Cortex of kidney (tissue), 1 donor: ENCODE results near the gene DEFB108B.
"Not testable (repeated sequence)": the region's sequence is repeated elsewhere in the genome, so short reads cannot be mapped to it uniquely, and the experiment has no call there.

Source experiments
- DNase-seq: peaks from one replicate; lab custom pipeline; 2025; lab: John Stamatoyannopoulos, UW

The DEFB108B gene

DNA sequence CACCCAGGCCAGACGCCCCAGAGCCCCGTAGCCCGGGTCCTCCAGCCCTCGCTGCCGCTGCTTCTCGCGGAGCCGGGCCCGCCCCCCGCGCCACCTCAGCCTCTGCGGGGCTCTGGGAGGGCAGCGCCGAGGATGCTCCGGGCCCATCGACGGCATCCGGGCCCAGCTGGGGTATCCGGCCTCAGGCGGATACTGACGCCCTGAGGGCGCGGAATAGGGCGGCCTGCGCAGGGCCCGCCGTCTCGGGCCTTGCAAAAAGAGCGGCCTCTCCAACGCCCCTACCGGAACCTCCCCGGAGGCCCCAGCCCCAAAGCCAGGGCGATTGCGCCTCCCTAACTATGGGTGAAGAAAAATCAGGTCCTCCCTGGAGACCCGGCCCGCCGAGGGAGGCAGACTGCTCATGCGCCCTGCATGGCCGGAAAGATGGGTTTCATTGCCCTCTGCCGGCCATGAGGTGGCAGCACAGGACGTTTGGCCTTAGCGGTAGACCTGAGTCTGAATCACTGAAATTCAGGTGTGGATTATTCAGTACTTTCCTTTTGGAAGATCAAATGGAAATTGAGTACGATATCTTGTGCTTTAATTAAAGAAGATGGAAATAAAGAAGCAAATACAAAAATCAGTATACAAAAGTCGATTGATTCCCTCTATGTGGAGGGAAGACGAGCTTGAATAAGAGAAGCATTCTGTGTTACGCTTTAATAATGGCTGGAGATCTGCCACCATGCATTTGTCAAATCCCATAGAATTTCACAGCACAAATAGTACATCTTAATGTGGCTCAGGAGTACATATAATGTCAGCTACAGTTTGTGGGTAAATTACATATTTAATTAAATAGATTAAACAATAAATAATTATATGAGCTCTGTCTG lies 19.3 kb upstream of the DEFB108B start:
- DNase-seq = not testable (repeated sequence)

DNA sequence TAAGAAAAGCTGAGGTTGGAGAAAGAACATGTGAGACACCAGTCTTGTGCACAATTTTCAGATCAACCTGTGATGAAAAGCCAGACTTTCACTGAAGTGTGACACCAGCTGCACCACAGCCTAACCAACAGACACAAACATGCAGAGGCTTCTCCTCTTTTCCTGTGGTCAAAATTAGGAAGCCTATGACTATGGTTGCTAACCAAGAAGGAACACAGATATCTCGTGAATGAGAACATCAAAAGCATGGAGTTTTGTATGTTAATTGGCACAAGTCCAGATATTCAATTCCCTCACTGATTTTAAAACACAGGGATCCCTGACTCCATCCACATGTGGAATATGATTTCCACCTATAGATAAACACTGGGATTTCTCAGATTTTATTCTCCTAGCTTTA lies 11.5 kb upstream of the DEFB108B start:
- not testable (repeated sequence) for DNase-seq

DNA sequence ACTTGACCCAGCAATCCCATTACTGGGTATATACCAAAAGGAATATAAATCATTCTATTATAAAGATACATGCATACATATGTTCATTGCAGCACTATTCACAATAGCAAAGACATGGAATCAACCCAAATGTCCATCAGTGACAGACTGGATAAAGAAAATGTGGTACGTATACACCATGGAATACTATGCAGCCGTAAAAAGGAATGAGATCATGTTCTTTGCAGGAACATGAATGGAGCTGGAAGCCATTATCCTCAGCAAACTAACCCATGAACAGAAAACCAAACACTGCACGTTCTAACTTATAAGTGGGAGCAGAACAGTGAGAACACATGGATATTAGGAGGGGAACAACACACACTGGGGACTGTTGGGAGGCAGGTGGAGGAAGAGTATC lies 3.8 kb upstream of the DEFB108B start:
- DNase-seq = not testable (repeated sequence)

DNA sequence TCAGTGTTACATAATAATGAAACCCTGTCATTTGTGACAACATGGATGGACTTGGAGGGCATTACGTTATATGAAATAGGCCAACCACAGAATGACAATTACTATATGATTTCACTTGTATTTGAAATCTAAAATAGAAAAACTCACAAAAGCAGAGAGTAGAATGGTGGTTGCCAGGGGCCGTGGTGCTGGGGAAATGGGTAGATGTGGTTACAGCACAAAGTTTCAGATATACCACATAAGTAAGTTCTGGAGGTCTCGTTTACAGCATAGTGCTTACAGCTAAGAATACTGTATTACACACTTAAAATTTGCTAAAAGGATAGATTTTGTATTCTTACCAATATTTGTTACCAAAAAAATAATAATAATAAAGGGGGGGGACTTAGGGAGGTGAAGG lies 3.3 kb upstream of the DEFB108B start:
- DNase-seq = not testable (repeated sequence)

DNA sequence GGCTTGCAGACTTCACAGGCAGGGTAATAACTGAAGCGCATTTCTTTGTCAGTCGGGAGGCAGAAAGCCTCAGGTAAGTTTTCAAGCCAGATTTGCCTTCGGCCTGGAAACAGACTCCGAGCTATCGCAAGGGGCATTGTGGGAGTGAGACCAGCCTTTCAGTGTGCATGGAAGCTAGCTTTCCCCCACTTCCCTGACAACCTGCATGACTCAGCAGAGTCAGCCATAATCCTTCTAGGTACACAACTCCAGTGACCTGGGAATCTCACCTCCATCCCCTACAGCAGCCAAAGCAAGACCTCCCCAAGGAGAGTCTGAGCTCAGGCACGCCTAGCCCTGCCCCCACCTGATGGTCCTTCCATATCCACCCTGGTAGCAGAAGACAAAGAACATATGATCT lies 9.7 kb downstream of the DEFB108B start:
- DNase-seq = not testable (repeated sequence)

DNA sequence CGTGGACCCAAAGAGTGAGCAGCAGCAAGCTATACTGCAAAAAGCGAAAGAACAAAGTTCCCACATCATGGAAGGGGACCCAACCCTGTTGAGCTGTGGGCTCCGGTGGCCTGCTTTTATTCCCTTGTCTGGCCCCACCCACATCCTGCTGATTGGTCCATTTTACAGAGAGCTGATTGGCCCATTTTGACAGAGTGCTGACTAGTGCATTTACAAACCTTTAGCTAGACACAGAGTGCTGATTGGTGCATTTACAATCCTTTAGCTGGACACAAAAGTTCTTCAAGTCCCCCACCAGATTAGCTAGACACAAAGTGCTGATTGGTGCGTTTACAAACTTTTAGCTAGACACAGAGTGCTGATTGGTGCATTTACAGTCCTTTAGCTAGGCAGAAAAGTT lies 10.4 kb downstream of the DEFB108B start:
- DNase-seq = not testable (repeated sequence)

DNA sequence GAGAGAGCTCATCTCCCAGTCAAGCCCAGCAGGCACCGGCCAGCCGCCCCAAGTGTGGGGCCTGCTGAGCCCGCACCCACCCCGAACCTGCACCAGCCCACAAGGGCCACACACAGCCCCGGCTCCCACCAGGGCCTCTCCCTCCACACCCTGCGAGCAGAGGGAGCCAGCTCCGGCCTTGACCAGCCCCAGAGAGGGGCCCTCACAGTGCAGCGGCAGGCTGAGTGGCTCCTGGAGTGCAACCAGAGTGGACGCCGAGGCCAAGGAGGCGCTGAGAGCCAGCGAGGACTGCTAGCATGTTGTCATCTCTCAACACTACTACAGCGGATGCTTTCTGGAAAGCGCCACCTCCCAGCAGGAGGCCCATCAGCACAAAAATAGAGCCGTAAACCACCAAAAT lies 10.9 kb downstream of the DEFB108B start:
- DNase-seq = no peak

DNA sequence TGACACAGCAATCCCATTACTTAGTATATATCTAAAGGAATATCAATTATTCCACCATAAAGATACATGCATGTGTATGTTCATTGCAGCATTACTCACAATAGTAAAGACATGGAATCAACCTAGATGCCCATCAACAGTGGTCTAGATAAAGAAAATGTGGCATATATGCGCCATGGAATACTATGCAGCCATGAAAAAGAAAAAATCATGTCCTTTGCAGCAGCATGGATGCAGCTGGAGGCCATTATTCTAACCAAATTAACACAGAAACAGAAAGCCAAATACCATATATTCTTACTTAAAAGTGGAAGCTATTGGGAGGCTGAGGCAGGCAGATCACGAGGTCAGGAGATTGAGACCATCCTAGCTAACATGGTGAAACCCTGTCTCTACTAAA lies 20.9 kb downstream of the DEFB108B start:
- DNase-seq = not testable (repeated sequence)

DNA sequence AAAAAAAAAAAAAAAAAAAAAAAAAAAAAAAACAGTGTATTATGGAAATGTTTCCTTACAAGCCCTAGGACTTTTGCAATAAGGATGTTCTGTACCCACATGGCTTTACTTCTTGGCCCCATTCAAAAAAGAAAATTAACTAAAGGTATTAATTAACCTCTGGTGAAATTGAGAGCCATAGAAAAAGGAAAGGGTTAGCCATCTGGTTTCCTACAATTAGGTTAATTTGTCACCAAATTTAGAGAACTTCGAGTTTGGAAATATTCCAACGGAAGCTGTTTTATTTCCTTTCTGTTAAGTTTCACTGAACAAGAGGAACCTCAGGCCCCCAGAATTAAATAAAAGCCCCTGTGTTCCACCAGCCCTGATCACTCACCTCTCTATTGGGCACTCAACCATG lies 22.9 kb downstream of the DEFB108B start:
- DNase-seq = not testable (repeated sequence)

DNA sequence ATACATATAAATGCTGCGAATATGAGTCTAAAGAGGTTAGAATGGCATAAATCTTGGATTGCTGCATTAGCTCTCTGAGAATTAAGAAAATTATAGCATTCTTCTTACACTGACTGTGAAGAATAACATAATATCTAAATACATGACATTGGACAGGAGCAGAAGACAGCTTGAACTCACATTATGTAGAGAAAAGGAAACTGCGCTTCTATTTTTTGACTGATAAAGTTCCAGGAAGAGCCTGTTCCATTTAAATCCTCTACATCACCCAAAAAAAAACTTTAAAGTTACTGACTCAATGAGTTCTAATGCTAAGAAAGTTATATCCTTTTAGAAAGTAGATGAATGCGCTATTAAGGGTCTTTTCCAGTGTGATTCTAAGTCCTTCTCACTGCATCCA lies 27.8 kb downstream of the DEFB108B start:
- DNase-seq = not testable (repeated sequence)

DNA sequence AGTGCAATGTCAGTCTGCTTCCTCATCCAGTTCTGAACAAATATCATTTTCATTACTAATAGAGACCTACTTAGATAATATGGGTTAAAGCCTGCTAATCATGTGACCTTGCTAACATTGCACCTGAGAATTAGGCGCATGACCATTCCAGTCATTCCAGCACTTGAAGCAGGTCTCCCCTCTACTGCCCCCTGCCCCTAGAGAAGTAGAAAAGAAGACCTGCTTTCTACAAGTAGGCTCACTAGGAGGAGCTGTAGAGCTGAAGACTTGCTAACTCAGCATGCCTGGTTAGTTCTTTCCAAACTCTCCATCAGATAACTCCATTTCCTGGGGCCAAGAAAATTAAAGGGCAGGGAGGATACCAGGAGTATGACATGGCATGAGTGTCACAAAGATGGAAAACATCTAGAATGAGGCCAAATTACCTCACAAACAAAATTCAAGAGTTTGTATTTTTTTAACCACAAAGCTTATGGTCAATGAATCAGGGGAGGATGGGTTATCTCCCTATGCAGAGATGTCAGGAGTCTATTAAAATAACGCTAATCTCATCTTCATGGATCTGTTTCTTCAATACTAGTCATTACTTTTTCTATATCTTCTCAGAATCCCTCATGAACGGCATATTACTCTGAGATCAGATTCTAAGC lies 31.1 kb downstream of the DEFB108B start:
- not testable (repeated sequence) for DNase-seq

DNA sequence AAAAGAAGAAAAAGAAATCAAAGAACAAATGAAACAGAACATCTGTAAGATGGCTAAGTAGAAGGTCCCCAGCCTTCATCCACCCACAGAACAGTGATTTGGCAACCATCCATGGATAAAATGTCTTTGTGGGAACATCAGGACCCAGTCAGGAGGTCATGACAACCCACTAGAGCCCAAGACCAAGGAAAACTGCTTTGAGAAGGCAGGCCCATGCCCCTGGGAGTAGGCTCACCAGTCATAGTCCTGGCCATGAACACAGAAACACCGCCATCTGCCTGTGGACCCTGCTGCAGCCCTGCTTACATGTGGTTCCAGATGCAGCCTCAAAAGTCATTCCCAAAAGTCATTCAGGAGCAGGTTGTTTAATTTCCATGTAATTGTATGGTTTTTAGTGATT lies 34.2 kb downstream of the DEFB108B start:
- not testable (repeated sequence) for DNase-seq

DNA sequence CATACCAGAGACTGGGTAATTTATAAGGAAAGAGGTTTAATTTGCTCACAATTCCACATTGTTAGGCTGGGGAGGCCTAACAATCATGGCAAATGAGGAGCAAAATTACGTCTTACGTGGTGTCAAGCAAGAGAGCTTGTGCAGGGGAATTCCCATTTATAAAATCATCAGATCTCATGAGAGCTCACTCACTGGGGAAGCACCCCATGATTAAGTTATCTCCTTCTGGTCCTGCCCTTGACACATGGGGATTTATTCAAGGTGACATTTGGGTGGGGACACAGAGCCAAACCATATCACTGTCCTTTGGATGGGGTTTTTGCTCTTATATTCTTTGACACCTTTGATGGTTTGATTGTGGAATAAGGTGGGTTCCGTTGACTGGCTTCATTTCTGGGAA lies 36.9 kb downstream of the DEFB108B start:
- not testable (repeated sequence) for DNase-seq

DNA sequence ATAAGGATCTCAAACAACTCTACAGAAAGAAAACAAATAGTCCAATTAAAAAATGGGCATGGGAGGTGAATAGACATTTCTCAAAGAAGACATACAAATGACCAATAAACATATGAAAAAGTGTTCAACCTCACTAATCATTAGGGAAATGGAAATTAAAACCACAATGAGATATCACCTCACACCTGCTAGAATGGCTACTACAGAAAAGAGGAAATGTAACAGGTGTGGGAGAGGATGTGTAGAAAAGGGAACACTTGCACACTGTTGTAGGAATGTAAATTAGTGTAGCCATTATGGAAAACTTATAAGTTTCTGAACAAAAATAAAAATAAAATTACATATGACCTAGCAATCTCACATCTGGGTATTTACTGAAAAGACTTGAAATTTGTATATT lies 37.7 kb downstream of the DEFB108B start:
- not testable (repeated sequence) for DNase-seq

DNA sequence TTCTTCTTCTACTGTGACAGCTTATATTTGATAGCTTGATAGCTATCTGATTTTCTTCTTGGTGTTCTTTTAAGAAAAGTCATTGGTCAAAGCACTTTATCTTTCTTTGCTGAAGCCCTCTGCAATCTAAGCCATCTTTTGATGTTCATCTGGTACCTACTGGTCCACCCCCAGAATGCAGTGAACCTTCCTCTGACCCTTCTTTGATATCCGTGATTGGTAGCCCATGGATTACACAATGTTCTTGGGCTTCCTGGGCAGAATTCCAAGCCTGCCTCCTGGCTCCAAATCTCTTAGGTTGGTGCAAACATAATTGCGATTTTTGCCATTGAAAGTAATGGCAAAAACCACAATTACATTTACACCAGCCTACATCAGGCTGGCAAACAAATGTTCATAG lies 43.3 kb downstream of the DEFB108B start:
- DNase-seq = not testable (repeated sequence)

DNA sequence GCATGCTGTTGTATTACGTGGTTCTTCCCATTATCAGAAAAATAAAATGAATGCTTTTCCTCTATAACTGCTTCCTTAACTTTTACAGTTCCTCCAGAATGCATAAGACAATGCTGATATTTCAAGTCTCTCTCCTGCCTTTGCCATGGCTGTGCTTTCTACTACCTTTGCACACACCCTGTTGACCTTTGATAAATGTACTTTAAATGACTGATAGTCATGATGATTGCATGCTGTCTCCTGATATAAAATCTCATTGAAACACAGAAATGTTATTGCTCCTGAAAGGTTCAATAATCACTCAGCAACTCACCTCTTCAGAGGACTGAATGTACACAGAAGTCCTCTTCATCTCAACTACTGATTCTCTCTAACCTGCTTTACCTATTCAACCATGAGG lies 45.1 kb downstream of the DEFB108B start, which contains the start of gene DEFB131B:
Gene DEFB131B, plus strand, starts transcription at position 395 of the 400 bp plus-strand sequence. Its CDS starts 0 bp downstream, at position 395.
- DNase-seq = not testable (repeated sequence)

DNA sequence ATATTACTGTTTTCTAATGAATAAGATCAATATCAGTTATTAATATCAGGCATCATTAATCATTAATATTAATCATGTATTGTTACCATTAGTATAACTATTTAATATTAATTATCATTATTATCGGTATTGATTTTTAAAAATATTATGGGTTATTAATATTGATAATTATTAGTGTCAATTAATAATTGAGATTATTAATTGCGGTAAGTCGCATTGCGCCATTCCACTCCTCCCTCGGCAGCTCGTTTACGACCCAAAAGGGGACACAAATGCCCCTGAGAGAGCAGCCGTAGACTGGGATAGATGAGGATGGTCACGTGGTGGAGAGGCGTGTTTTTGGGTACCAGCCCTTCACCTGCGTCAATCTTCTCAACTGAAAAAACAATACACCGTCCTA lies 52.8 kb downstream of the DEFB108B start:
- DNase-seq = not testable (repeated sequence)
